ENCODE data around the gene GALNT17.

The GALNT17 gene

DNA sequence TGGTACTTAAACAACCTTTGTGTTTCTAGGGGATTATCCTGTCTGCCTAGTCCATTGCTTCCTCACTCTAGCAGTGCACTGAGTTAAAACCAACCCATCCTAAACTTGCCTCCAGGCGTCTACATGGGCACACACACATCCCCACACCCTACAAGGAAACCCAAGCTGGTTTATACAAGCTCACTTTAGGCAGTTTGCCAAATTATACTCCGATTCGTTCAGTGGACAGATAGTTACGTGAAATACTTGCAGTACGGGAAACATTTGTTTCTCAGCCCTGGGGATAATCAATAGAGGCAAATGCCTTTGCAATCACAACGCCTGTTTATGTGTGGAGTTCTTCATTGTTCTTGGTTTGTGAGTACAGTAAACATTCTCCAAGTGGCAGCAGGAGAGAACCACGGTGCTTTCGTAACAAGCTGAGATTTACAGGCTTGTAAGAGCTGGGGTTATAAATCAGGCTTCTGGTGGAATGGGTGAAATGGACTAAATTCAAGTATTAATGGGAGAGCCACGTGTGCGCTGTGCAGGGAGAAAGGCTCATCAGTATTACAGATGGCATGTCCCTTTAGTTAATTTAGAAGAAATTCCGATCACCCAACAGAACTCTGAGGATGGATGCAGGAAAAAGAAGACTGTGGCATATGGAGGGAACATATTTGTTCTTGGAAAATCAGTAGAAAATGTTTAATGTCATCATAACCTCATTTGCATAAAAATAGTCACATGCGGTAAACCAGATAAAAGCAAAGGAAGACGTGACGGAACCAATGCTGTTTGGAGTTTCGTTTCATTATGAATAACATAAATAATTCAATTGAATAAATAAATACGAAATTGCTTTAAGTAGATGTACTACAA is 217.1 kb downstream of the GALNT17 start:
- Histone ChIP-seq H3K27me3 (ENCODE audit: insufficient read depth, low read length) (no peaks in the 10 kb centered on the region), H3K36me3 (ENCODE audit: insufficient read depth, low read depth, low read length) (no peaks in the 10 kb centered on the region), H3K4me3 (ENCODE audit: low read length) (no peak overlapping the region), H3K4me1 (ENCODE audit: insufficient read depth, low read length) (peaks cover 11% of the 10 kb centered on the region), H3K9ac (ENCODE audit: low read depth, low read length) (no peak overlapping the region; the same call in 1 of the 2 replicates), H3K9me3 (ENCODE audit: insufficient read depth, low read depth, low read length) (peaks cover 15% of the 10 kb centered on the region), H3K27ac (ENCODE audit: low read length) (no peak overlapping the region)

DNA sequence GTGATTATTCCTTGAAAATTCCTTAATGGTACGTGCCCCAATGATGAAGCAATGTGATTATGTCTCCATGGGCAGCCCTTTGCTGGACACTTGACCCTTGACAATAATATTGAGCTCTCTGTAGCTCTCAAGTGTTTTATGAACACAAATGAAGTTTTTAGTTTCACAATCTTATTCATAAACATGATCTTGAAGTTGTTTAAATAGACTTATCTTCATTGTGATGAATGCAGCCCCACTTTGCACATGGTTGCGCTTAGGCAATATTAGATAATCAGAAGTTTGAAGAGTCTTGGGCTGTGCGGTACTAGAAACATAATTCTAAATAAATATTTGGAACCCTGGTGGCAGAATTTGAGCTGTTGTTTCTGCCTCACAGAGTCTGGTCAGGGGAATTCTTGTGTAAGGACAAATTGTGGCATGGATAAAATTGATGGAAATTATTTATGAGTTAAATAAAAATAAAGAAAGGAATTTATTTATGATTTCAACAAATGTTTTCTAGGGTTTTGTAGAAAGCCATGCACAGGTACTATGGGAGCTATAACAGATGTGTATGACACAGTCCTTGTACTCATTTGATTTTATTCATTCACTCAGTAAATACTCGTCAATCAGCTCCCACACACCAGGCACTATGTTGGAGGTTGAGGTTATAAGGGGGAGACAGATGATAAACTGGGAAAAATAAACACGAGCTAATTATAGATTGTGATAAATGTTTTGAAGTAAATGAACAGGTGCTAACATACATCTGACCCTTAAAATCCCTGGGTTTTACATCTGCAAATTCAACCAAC is 217.9 kb downstream of the GALNT17 start:
- peaks cover 11% of the 10 kb centered on the region for H3K4me1 ChIP-seq (ENCODE audit: insufficient read depth, low read length)
- no peaks in the 10 kb centered on the region for H3K36me3 ChIP-seq (ENCODE audit: insufficient read depth, low read depth, low read length)
- H3K9ac ChIP-seq (ENCODE audit: low read depth, low read length), result no peak overlapping the region
- no peak overlapping the region for H3K27ac ChIP-seq (ENCODE audit: low read length)
- H3K4me3 ChIP-seq (ENCODE audit: low read length), result no peak overlapping the region
- no peaks in the 10 kb centered on the region for H3K27me3 ChIP-seq (ENCODE audit: insufficient read depth, low read length)
- peaks cover 12% of the 10 kb centered on the region; the same call in 1 of the 2 replicates for H3K9me3 ChIP-seq (ENCODE audit: insufficient read depth, low read depth, low read length)

DNA sequence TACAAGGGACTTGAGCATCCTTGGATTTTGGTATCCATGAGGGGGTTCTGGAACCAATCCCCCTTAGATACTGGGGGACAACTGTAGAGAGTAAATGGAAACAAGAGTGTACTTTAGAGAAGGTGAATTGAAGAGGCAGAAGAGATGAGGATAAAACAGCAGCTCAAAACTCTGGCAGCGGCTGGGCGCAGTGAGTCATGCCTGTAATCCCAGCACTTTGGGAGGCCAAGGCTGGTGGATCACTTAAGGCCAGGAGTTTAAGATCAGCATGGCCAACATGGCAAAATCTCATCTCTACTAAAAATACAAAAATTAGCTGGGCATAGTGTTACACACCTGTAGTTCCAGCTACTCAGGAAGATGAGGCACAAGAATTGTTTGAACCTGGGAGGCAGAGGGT is 218.7 kb downstream of the GALNT17 start:
- Histone ChIP-seq H3K27me3 (ENCODE audit: insufficient read depth, low read length) (no peaks in the 10 kb centered on the region), H3K9me3 (ENCODE audit: insufficient read depth, low read depth, low read length) (peaks cover 12% of the 10 kb centered on the region; the same call in 1 of the 2 replicates), H3K4me3 (ENCODE audit: low read length) (no peak overlapping the region), H3K36me3 (ENCODE audit: insufficient read depth, low read depth, low read length) (no peaks in the 10 kb centered on the region), H3K27ac (ENCODE audit: low read length) (no peak overlapping the region), H3K9ac (ENCODE audit: low read depth, low read length) (no peak overlapping the region), H3K4me1 (ENCODE audit: insufficient read depth, low read length) (peaks cover 11% of the 10 kb centered on the region)

DNA sequence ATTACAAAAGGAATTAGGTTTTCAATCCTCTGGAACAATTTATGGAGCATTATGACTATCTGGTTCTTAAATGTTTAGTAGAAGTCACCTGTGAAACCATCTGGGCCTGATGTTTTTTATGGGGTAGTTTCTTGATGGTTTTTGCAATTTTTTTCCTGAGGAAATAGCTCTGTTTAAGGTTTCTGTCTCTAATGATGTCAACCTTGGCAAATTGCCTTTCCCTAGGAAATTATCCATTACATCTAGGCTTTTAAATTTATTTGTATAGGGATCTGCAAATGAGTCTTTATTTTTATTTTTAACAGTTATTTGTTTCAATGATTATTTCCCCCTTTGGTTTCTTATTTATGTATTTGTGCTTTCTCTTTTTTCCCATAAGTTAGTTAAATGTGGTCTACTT is 222.8 kb downstream of the GALNT17 start:
- H3K4me3 ChIP-seq (ENCODE audit: low read length), result no peak overlapping the region
- H3K27ac ChIP-seq (ENCODE audit: low read length), result no peak overlapping the region
- H3K4me1 ChIP-seq (ENCODE audit: insufficient read depth, low read length), result no peaks in the 10 kb centered on the region
- no peaks in the 10 kb centered on the region for H3K36me3 ChIP-seq (ENCODE audit: insufficient read depth, low read depth, low read length)
- H3K9me3 ChIP-seq (ENCODE audit: insufficient read depth, low read depth, low read length), result peaks cover 12% of the 10 kb centered on the region; the same call in 1 of the 2 replicates
- H3K9ac ChIP-seq (ENCODE audit: low read depth, low read length), result no peak overlapping the region
- no peaks in the 10 kb centered on the region for H3K27me3 ChIP-seq (ENCODE audit: insufficient read depth, low read length)

DNA sequence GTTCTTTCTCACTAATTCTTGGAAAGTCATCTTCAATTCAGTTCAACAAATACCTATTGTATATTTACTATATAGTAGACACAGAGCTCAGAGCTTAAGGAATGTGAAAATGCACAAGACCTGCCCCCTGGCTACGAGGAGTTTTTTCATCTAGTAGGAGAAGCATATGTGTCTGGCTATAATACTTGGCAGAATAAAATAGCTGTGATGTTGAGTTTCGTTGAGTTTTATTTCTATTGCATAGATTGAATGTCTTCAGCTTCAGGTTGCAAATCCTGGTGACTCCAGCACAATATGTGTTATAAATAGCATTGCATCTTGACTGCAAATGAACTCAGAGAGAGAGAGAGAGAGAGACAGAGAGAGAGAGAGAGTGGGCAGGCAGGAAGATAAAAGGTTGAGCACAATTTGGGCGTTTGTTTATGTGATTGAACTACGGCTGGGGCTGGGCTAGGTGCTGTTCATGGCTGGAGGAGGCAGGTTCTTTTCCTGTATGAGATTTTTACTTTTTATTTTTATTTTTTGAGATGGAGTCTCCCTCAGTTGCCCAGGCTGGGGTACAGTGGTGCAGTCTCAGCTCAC is 229.6 kb downstream of the GALNT17 start:
- Histone ChIP-seq H3K4me1 (ENCODE audit: insufficient read depth, low read length) (peaks cover 10% of the 10 kb centered on the region; the same call in 1 of the 2 replicates), H3K36me3 (ENCODE audit: insufficient read depth, low read depth, low read length) (no peaks in the 10 kb centered on the region), H3K9ac (ENCODE audit: low read depth, low read length) (no peak overlapping the region), H3K9me3 (ENCODE audit: insufficient read depth, low read depth, low read length) (no peaks in the 10 kb centered on the region), H3K4me3 (ENCODE audit: low read length) (no peak overlapping the region), H3K27ac (ENCODE audit: low read length) (no peak overlapping the region), H3K27me3 (ENCODE audit: insufficient read depth, low read length) (no peaks in the 10 kb centered on the region)

DNA sequence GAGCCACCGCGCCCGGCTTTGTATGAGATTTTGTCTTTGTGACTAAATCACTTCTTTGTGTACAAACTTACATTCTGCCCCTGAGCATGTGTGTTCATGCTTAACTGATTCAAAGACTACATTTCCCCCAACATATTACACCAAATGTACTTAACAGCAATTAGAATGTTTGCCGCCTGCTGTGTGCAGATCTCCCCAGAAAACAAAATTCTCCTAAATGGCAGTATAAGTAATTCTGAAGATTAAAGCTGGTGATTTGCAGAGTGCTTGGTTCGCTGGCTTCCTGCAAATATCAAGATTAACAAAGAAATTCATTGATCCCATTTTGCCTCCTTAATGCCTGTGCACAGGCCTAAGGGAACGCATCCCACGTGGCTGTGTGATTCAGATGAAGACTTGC is 230.3 kb downstream of the GALNT17 start:
- Histone ChIP-seq H3K9me3 (ENCODE audit: insufficient read depth, low read depth, low read length) (no peaks in the 10 kb centered on the region), H3K4me1 (ENCODE audit: insufficient read depth, low read length) (peaks cover 10% of the 10 kb centered on the region; the same call in 1 of the 2 replicates), H3K27me3 (ENCODE audit: insufficient read depth, low read length) (no peaks in the 10 kb centered on the region), H3K9ac (ENCODE audit: low read depth, low read length) (no peak overlapping the region), H3K36me3 (ENCODE audit: insufficient read depth, low read depth, low read length) (no peaks in the 10 kb centered on the region), H3K4me3 (ENCODE audit: low read length) (no peak overlapping the region), H3K27ac (ENCODE audit: low read length) (no peak overlapping the region)

DNA sequence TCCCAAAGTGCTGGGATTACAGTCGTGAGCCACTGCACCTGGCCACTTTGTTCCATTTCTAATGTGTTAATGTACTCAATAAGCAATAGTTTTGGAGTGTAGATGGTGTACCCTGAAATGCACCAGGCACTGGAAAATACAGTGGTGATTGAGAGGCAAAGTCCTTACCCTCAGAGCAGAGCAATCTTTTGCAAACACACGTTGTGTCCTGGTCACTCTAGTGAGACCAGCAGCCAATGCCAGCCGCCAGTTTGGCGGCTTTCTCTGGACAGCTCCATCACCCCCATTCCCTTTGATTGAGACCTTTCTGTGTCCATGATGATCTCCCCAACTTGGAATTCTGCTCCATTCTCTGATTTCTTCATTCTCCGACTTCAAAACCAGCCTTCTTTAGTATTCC is 231.3 kb downstream of the GALNT17 start:
- no peaks in the 10 kb centered on the region for H3K27me3 ChIP-seq (ENCODE audit: insufficient read depth, low read length)
- H3K4me1 ChIP-seq (ENCODE audit: insufficient read depth, low read length), result peaks cover 10% of the 10 kb centered on the region; the same call in 1 of the 2 replicates
- no peak overlapping the region for H3K9ac ChIP-seq (ENCODE audit: low read depth, low read length)
- no peak overlapping the region for H3K27ac ChIP-seq (ENCODE audit: low read length)
- no peak overlapping the region for H3K4me3 ChIP-seq (ENCODE audit: low read length)
- H3K36me3 ChIP-seq (ENCODE audit: insufficient read depth, low read depth, low read length), result no peaks in the 10 kb centered on the region
- no peaks in the 10 kb centered on the region for H3K9me3 ChIP-seq (ENCODE audit: insufficient read depth, low read depth, low read length)

DNA sequence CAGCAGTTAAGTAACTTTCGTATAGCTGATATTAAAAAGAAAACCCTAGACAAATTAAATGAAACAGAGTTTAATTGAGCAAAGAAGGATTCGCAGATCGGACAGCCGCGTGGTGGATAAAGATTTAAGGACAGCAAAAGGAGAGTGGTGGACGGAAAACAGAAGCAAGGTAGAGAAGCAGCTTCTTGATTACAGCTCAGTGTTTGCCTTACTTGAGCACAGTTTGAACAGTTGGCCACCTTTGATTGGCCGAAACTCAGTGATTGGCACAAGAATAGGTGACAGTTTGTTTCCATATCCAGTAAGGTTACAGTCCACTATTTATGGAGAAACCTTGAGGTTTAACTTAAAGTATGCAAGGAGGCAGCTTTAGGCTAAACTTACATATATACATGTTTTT is 231.7 kb downstream of the GALNT17 start:
- no peak overlapping the region for H3K9ac ChIP-seq (ENCODE audit: low read depth, low read length)
- H3K4me3 ChIP-seq (ENCODE audit: low read length), result no peak overlapping the region
- no peaks in the 10 kb centered on the region for H3K27me3 ChIP-seq (ENCODE audit: insufficient read depth, low read length)
- no peaks in the 10 kb centered on the region for H3K9me3 ChIP-seq (ENCODE audit: insufficient read depth, low read depth, low read length)
- no peak overlapping the region for H3K27ac ChIP-seq (ENCODE audit: low read length)
- H3K4me1 ChIP-seq (ENCODE audit: insufficient read depth, low read length), result peaks cover 10% of the 10 kb centered on the region; the same call in 1 of the 2 replicates
- H3K36me3 ChIP-seq (ENCODE audit: insufficient read depth, low read depth, low read length), result no peaks in the 10 kb centered on the region

DNA sequence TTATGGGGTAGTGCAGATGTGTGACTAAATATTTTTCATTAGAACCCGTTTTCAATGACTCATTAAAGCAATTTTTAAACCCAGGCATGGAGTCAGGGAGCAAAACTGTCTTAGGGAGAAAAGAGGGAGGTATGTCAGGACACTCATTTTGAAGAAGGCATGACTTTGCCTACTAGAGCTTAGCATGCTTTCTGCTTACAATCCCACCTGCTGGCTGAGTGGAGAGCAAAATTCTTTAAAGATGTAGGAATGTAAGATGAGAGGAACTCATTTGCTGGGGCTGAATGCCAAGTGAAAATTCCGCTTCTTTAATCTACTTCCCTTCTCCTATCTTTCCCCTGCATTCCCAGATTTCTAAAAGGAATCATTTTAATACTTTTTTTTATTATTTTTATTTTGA is 232.6 kb downstream of the GALNT17 start:
- H3K27ac ChIP-seq (ENCODE audit: low read length), result no peak overlapping the region
- peaks cover 10% of the 10 kb centered on the region; the same call in 1 of the 2 replicates for H3K4me1 ChIP-seq (ENCODE audit: insufficient read depth, low read length)
- H3K9me3 ChIP-seq (ENCODE audit: insufficient read depth, low read depth, low read length), result no peaks in the 10 kb centered on the region
- no peaks in the 10 kb centered on the region for H3K36me3 ChIP-seq (ENCODE audit: insufficient read depth, low read depth, low read length)
- no peaks in the 10 kb centered on the region for H3K27me3 ChIP-seq (ENCODE audit: insufficient read depth, low read length)
- H3K4me3 ChIP-seq (ENCODE audit: low read length), result no peak overlapping the region
- H3K9ac ChIP-seq (ENCODE audit: low read depth, low read length), result no peak overlapping the region

DNA sequence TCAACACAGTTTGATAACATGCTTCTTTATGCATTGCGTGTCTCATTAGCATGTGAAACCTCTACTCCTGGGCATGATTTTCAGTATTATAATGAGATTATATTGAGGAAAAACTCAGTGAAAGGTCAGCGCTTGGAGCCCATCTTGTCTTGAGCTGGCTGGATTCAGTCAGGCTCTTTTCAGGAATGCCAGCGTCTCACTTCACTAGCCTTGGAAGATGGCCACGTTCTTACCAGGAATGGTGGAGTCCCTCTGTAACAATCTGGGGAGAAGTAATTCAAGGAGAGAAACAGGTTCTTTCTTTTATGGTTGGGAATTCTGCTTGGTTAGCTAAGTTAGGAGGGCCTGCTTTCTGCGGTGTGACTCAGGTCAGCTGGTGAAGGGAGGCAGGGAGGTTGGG is 241.0 kb downstream of the GALNT17 start:
- Histone ChIP-seq H3K9me3 (ENCODE audit: insufficient read depth, low read depth, low read length) (peaks cover 3% of the 10 kb centered on the region), H3K9ac (ENCODE audit: low read depth, low read length) (no peak overlapping the region), H3K27ac (ENCODE audit: low read length) (no peak overlapping the region), H3K36me3 (ENCODE audit: insufficient read depth, low read depth, low read length) (no peaks in the 10 kb centered on the region), H3K4me1 (ENCODE audit: insufficient read depth, low read length) (no peaks in the 10 kb centered on the region), H3K4me3 (ENCODE audit: low read length) (no peak overlapping the region), H3K27me3 (ENCODE audit: insufficient read depth, low read length) (no peaks in the 10 kb centered on the region)

DNA sequence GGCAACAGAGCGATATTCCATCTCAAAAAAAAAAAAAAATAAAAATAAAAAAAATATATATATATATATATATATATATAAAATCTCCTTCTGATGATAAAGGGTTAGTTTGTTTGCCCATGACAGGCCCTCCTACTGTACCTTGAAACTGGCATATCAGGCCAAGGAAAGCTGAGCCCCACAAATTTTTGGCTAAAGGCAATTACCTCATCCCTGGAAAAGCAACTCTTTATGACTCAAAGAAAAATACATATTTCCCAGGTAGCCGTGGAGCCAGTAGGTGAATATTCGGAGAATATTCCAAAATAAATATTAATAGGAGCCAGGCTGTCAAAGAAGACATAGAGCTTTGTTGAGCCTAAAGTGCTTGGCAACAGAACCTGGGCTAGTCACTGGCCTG is 245.1 kb downstream of the GALNT17 start:
- Histone ChIP-seq H3K4me3 (ENCODE audit: low read length) (no peak overlapping the region), H3K27ac (ENCODE audit: low read length) (no peak overlapping the region), H3K27me3 (ENCODE audit: insufficient read depth, low read length) (no peaks in the 10 kb centered on the region), H3K4me1 (ENCODE audit: insufficient read depth, low read length) (no peaks in the 10 kb centered on the region), H3K36me3 (ENCODE audit: insufficient read depth, low read depth, low read length) (no peaks in the 10 kb centered on the region), H3K9me3 (ENCODE audit: insufficient read depth, low read depth, low read length) (peaks cover 3% of the 10 kb centered on the region), H3K9ac (ENCODE audit: low read depth, low read length) (no peak overlapping the region)
